Astrocyte (in vitro differentiated cells and primary cell): ENCODE measurements around the gene LRRC26. TPM values are rescaled to one million over a fixed set of nuclear protein-coding genes. Genes with fewer than 3 reads are reported as not detected.

Experiments
- DNase-seq: peaks from one replicate; pipeline ENCODE4 v3.0.0-alpha.2; 2010; ENCODE audit warnings: low read depth
- FAIRE-seq: peaks from 2 replicates; lab custom pipeline; 2011; peaks lifted over from hg19 to GRCh38; lab: Jason Lieb, UNC
- H2AFZ ChIP-seq: 2 replicates; pipeline ENCODE4 v1.6.0; 2012; ENCODE audit warnings: low read depth, low read length, inconsistent platforms
- H3K27ac ChIP-seq: 2 replicates; pipeline ENCODE4 v1.5.1; 2011; ENCODE audit warnings: low read depth, low read length, inconsistent platforms
- H3K27me3 ChIP-seq: 2 replicates; pipeline ENCODE4 v1.6.0; 2011; ENCODE audit warnings: low read length, inconsistent platforms; ENCODE audit not compliant: insufficient read depth
- H3K36me3 ChIP-seq: 2 replicates; pipeline ENCODE4 v1.5.1; 2011; ENCODE audit warnings: low read length, inconsistent platforms; ENCODE audit not compliant: insufficient read depth
- H3K4me1 ChIP-seq: 2 replicates; pipeline ENCODE4 v1.5.1; 2011; ENCODE audit warnings: low read length, inconsistent platforms; ENCODE audit not compliant: insufficient read depth
- H3K4me2 ChIP-seq: 2 replicates; pipeline ENCODE4 v1.6.0; 2012; ENCODE audit warnings: low read length, inconsistent platforms
- H3K4me3 ChIP-seq: 2 replicates; pipeline ENCODE4 v1.5.1; 2011; ENCODE audit warnings: low read depth, mild to moderate bottlenecking, low read length, inconsistent platforms; ENCODE audit not compliant: insufficient read depth
- H3K79me2 ChIP-seq: 2 replicates; pipeline ENCODE4 v1.6.0; 2012; ENCODE audit warnings: mild to moderate bottlenecking, low read length, inconsistent platforms; ENCODE audit not compliant: insufficient read depth
- H3K9ac ChIP-seq: 2 replicates; pipeline ENCODE4 v1.6.0; 2012; ENCODE audit warnings: mild to moderate bottlenecking, low read length, inconsistent platforms
- H3K9me3 ChIP-seq: 2 replicates; pipeline ENCODE4 v1.5.1; 2012; ENCODE audit warnings: low read depth, mild to moderate bottlenecking, low read length, inconsistent platforms; ENCODE audit not compliant: insufficient read depth
- H4K20me1 ChIP-seq: 2 replicates; pipeline ENCODE4 v1.6.0; 2012; ENCODE audit warnings: low read length, inconsistent platforms; ENCODE audit not compliant: insufficient read depth
- H3K27ac Mint-ChIP-seq: one replicate; pipeline ENCODE4 v1.8.0; 2021; ENCODE audit warnings: mild to moderate bottlenecking, mixed read lengths; ENCODE audit not compliant: unreplicated experiment
- H3K27me3 Mint-ChIP-seq: one replicate; pipeline ENCODE4 v1.8.0; 2021; ENCODE audit warnings: low read depth, mixed read lengths; ENCODE audit not compliant: unreplicated experiment
- H3K36me3 Mint-ChIP-seq: one replicate; pipeline ENCODE4 v1.8.0; 2021; ENCODE audit warnings: low read depth, mixed read lengths; ENCODE audit not compliant: unreplicated experiment
- H3K4me1 Mint-ChIP-seq: one replicate; pipeline ENCODE4 v1.8.0; 2021; ENCODE audit warnings: low read depth, mixed read lengths; ENCODE audit not compliant: unreplicated experiment
- H3K4me3 Mint-ChIP-seq: one replicate; pipeline ENCODE4 v1.8.0; 2021; ENCODE audit warnings: mild to moderate bottlenecking, moderate library complexity, mixed read lengths; ENCODE audit not compliant: unreplicated experiment
- H3K9me3 Mint-ChIP-seq: one replicate; pipeline ENCODE4 v1.8.0; 2021; ENCODE audit warnings: mild to moderate bottlenecking, mixed read lengths; ENCODE audit not compliant: unreplicated experiment
- EZH2 ChIP-seq: IDR thresholded peaks from 2 replicates; pipeline ENCODE4 v1.6.1; 2012; ENCODE audit warnings: mild to moderate bottlenecking, low read length, inconsistent platforms; ENCODE audit not compliant: insufficient read depth
- total RNA-seq: library from RNA; stranded (reverse); gene quantifications from 2 replicates; pipeline ENCODE4 v1.2.1, GENCODE V29; 2021
- TF ChIP-seq, protein P1 (sequence below): IDR thresholded peaks from 2 replicates; pipeline ENCODE4 v1.5.1; 2011; ENCODE audit warnings: low read depth, mild to moderate bottlenecking, inconsistent platforms, low read length, moderate library complexity; ENCODE audit not compliant: insufficient read depth

LRRC26 gene
- total RNA-seq, 1 donor from 2014 or later = not detected

- TF ChIP-seq, protein P1, sequence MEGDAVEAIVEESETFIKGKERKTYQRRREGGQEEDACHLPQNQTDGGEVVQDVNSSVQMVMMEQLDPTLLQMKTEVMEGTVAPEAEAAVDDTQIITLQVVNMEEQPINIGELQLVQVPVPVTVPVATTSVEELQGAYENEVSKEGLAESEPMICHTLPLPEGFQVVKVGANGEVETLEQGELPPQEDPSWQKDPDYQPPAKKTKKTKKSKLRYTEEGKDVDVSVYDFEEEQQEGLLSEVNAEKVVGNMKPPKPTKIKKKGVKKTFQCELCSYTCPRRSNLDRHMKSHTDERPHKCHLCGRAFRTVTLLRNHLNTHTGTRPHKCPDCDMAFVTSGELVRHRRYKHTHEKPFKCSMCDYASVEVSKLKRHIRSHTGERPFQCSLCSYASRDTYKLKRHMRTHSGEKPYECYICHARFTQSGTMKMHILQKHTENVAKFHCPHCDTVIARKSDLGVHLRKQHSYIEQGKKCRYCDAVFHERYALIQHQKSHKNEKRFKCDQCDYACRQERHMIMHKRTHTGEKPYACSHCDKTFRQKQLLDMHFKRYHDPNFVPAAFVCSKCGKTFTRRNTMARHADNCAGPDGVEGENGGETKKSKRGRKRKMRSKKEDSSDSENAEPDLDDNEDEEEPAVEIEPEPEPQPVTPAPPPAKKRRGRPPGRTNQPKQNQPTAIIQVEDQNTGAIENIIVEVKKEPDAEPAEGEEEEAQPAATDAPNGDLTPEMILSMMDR = no peak
- TF ChIP-seq EZH2 = peak; percentile 56
- no peak overlapping the region for H3K4me3 ChIP-seq
- H3K9ac ChIP-seq = no peak overlapping the region
- Mint-ChIP-seq H3K27me3 (peaks cover 65% of the 10 kb centered on the region), H3K4me1 (peaks cover 2% of the 10 kb centered on the region), H3K36me3 (no peaks in the 10 kb centered on the region), H3K27ac (no peak overlapping the region), H3K9me3 (no peaks in the 10 kb centered on the region), H3K4me3 (no peak overlapping the region)
- H3K27me3 ChIP-seq = peaks cover 39% of the 10 kb centered on the region
- H3K4me2 ChIP-seq = no peak overlapping the region
- H3K9me3 ChIP-seq = no peaks in the 10 kb centered on the region
- no peaks in the 10 kb centered on the region for H3K79me2 ChIP-seq
- H3K36me3 ChIP-seq = no peaks in the 10 kb centered on the region
- H3K27ac ChIP-seq = no peak overlapping the region
- DNase-seq (no peak), FAIRE-seq (no peak)
- peaks cover 4% of the 10 kb centered on the region for H3K4me1 ChIP-seq
- no peaks in the 10 kb centered on the region for H4K20me1 ChIP-seq
- no peak overlapping the region for H2AFZ ChIP-seq
Measured at GRCh38 chr9:137160716-137161557, 8.9 kb downstream of the LRRC26 start.

DNA sequence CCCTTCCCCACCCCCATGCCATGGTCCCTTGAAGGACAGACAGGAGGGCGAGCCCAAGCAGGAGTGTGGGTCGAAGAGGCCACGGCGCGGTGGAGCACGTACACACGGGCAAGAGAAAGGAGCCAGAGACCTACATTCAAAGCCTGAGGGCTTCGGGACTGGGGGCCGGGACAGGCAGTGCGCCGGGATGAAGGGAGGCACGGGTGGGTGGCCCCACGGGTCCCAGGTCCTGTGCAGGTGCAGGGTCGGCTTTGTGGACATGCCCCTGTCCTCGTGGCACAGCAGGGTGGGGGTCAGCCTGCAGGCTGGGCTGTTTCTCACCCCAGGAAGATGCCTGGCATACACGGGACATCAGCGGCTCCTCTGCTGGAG lies 9.8 kb downstream of the LRRC26 start:
- no peak for TF ChIP-seq EZH2
- Histone ChIP-seq H3K79me2 (no peaks in the 10 kb centered on the region), H3K4me1 (peaks cover 4% of the 10 kb centered on the region), H3K4me3 (no peak overlapping the region), H3K9ac (no peak overlapping the region), H2AFZ (no peak overlapping the region), H3K9me3 (no peaks in the 10 kb centered on the region), H3K27ac (no peak overlapping the region), H3K4me2 (no peak overlapping the region), H3K36me3 (no peaks in the 10 kb centered on the region), H4K20me1 (no peaks in the 10 kb centered on the region), H3K27me3 (peaks cover 37% of the 10 kb centered on the region)
- H3K27ac Mint-ChIP-seq = no peak overlapping the region
- FAIRE-seq (no peak), DNase-seq (no peak)
- no peaks in the 10 kb centered on the region for H3K36me3 Mint-ChIP-seq
- no peaks in the 10 kb centered on the region for H3K9me3 Mint-ChIP-seq
- peaks cover 65% of the 10 kb centered on the region for H3K27me3 Mint-ChIP-seq
- H3K4me1 Mint-ChIP-seq = peaks cover 2% of the 10 kb centered on the region
- no peak overlapping the region for H3K4me3 Mint-ChIP-seq

DNA sequence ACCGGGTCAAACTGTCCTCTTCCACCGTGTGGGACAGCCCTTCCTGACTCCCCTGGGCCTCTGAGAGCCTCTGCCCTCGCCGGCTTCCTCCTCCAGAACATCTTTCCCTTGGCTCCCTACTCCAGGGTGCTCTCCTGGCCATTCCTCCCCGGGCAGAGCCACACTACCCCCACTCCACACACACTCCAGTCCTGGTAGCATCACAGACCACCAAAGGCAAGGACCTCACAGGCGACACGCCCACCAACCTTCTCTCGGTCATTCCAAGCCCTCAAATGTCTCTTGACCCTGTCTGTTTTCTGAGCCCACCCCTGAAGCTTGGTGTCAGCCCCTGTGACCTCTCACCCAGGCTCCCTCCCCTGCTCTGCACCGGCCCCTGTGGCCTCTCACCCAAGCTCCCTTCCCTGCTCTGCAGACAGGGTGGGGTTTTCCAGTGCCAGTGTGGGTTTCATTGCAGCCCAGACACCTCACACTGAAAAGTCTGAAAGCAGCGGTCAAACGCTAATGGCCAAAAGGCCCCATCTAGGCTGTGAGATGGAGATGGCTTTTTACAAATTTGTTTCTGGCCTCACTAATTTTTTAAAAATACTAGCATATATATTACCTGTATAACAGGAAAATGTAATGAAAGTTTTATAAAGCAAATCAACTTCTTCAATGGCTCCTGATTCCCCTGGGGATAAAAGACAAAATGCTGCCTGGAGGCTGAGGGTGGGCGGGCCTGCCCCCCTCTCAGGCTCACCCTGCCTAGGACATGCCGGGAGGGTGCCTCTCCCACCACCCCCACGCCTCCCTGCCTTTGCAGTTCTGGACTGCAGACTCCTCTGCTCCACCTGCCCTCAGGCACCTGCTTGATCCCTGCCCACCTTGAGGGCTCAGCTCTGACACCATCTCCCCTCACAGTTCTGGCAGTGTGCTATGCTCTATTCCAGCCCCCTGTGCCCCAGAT lies 10.5 kb downstream of the LRRC26 start:
- H3K9me3 ChIP-seq = no peaks in the 10 kb centered on the region
- DNase-seq (no peak), FAIRE-seq (no peak)
- no peaks in the 10 kb centered on the region for H3K36me3 ChIP-seq
- H3K9ac ChIP-seq = no peak overlapping the region
- no peak overlapping the region for H3K27ac ChIP-seq
- H3K4me1 ChIP-seq = peaks cover 4% of the 10 kb centered on the region
- no peaks in the 10 kb centered on the region for H4K20me1 ChIP-seq
- no peak overlapping the region for H2AFZ ChIP-seq
- Mint-ChIP-seq H3K4me1 (peaks cover 2% of the 10 kb centered on the region), H3K27me3 (peaks cover 69% of the 10 kb centered on the region), H3K4me3 (no peak overlapping the region), H3K27ac (no peak overlapping the region), H3K9me3 (no peaks in the 10 kb centered on the region), H3K36me3 (no peaks in the 10 kb centered on the region)
- no peak for TF ChIP-seq EZH2
- H3K4me2 ChIP-seq = no peak overlapping the region
- H3K79me2 ChIP-seq = no peaks in the 10 kb centered on the region
- peaks cover 35% of the 10 kb centered on the region for H3K27me3 ChIP-seq
- no peak overlapping the region for H3K4me3 ChIP-seq
